NCI-H526 treated with DMSO at 0.1 percent for 48 hours (cell line): ENCODE measurements around the gene ETHE1.

Experiments used
- DNase-seq: peaks from one replicate; lab custom pipeline; 2025; lab: John Stamatoyannopoulos, UW

Gene ETHE1

DNA sequence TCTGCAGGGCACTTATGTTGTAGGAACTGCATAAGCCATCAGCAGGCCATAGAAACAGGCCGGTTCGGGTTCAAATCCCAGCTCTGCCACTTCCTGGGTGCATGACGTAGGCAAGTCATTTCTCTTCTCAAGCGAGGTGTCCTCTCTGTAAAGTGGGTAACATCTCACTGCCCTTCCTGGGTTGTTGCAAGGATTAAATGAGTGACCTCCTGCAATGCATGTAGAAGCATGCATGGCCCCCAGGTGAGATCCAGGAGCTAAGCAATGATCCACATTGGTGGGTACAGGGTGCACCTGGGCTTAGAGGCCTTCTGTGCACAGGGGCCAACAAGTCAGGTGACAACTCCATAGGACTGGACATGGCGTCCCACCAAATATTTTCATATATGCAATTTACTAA is 36.2 kb downstream of the ETHE1 start:
- no peak for DNase-seq

GRCh38 chr19:43489979-43490599 is 36.9 kb downstream of the ETHE1 start:
- DNase-seq = no peak

GRCh38 chr19:43489310-43489709 is 37.7 kb downstream of the ETHE1 start:
- no peak for DNase-seq

DNA sequence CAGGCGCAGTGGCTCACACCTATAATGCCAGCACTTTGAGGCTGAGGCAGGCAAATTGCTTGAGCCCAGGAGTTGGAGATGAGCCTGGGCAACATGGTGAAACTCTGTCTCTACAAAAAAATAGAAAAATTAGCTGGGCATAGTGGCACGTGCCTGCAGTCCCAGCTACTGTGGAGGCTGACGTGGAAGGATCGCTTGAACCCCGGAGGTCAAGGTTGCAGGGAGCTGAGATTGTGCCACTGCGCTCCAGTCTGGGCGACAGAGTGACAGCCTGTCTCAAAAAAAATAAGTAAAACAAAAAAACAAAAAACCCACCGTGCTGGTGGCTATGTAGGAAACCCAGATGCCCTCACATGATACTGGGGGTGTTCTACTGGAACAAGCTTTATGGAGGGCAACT is 38.8 kb downstream of the ETHE1 start:
- no peak for DNase-seq

DNA sequence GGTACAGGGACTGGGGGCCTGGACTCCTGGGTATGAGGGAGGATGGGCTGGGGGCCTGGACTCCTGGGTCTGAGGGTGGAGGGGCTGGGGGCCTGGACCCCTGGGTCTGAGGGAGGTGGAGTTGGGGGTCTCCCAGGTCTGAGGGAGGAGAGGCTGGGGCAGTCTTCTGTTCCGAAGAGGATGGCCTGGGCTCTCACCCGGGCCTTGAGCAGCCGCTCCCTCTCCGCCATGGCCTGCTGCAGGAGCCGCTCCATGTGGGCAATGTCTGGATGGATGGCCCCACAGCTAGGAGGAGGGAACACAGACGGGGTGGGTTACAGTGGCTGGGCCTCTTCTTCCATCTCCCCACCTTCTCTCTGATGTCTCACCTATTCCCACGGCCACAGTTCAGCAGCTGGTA is 40.6 kb downstream of the ETHE1 start:
- no peak for DNase-seq

DNA sequence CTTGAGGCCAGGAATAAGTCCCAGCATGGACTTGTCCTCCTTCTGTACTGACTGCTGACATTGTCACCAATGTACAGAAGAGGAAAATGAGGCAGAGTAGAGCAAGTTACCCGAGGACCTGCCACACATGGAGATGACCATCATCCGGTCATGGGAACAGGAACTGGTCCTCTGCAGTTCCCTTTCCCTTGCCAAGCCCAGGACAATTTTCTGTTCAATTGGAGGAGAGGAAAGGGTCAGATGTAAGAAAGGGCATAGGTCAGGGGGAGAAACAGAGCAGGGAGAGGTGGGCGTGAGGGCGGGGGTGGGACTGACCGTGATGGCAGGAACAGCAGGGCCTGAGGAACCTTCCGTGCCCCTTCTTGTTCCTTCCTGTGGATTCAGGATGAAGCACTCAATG is 41.0 kb downstream of the ETHE1 start:
- no peak for DNase-seq

- DNase-seq = no peak
Measured at GRCh38 chr19:43483281-43483680, 43.7 kb downstream of the ETHE1 start.

DNA sequence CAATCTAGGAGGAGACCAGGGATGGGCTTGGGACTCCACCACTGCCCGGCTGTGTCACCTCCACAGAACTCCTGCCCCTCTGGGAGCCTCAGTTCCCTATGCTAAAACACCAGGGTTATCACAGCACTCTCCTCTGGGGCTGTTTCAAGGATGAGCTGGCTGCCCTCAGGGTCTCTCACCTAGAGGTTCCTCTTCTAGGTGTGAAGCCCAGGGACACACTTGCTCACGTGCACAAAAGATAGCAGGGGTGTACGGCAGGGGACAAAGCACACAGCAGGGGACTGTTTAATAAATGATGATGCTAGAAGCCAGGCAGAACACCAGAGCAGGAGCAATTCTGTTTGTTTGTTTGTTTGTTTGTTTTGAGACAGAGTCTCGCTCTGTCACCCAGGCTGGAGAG is 44.8 kb downstream of the ETHE1 start:
- DNase-seq = no peak

- no peak for DNase-seq
Measured at GRCh38 chr19:43481701-43482100, 45.3 kb downstream of the ETHE1 start.

DNA sequence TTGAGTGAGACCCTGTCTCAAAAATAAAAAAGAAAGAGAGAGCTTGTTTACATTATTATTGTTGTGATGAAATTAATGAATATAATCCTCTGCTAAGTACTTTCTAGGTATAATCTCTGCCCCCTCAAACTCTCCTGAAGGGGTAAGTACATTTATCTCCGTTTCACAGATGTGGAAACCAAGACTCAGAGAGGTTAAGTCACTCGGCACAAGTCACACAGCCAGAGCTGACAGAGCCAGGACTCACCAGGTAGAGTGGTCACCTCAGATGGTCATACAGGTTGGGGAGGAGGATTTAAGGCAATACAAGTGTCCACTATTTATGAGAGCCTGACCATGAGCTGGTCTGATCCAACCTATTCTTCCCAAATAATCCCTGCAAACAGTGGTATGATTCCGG is 46.4 kb downstream of the ETHE1 start:
- DNase-seq = no peak

- DNase-seq = no peak
Measured at GRCh38 chr19:43479961-43480561, 46.9 kb downstream of the ETHE1 start.

DNA sequence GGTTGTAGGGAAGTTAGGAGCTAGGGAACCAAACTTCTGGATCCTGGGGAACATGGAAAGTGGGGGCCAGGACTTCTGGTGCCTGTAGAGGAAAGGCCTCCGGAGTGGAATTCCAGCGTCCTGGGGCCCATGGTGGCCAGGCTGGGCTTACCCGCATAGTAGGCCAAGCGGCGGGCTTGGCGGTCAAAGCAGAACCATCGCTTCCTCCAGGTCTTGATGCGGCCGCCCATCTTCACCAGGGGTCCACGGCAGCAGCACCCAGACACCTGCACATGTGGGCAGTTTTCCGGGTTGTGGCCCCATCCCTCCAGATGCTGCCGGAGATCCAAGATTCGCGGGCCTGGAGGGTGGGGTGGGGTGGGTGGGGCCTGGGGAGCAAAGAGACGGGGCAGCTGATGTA is 47.8 kb downstream of the ETHE1 start:
- no peak for DNase-seq

DNA sequence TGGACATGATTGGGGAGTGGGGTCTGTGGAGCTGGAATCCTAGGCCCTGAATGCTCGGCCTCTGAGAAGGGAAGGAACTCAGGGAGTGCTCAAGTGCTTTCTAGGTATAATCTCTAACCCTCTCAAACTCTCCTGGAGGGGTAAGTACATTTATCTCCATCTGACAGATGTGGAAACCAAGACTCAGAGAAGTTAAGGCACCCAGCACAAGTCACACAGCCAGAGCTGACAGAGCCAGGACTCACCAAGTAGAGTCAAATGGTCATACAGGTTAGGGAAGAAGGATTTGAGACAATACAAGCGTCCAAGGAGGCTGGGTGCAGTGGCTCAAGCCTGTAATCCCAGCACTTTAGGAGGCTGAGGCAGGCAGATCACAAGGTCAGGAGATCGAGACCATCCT is 48.7 kb downstream of the ETHE1 start:
- no peak for DNase-seq

GRCh38 chr19:43476606-43477005 is 50.4 kb downstream of the ETHE1 start:
- no peak for DNase-seq

DNA sequence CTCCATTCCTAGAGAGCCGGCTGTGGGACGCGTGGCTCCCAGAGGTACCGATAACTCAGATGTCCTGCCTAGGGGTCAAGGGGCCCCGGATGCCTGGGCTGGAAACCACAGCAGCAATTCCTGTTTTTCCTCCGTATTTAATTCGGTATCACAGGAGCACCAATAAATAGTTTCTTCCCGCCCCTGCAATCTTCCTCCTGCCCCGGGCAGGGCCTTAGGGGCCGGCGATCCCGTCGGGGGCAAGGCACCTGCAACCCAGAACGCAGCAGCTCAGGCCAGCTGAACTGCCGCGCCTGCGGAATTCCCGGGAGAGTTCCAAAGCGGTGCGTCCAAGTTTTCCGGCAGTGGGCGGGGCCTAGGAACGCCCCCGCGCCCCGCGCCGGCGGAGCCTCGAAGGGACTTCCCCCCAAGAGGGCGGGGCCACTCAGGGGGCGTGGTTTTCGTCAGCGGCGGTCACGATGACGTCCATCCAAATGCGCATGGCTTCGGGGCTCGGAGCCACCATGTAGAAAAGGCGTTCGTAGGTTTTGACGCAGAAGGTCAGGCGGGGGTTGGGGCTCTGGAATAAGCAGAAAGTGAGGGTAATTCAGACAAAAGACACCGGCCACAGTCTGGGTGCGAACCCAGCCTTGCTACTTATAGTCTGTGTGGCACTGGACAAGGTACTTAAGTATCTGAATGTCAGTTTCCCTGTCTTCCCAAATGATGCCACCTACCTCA is 51.9 kb downstream of the ETHE1 start:
- DNase-seq = peak; percentile 85

- DNase-seq = no peak
Measured at GRCh38 chr19:43474487-43474886, 52.5 kb downstream of the ETHE1 start.

DNA sequence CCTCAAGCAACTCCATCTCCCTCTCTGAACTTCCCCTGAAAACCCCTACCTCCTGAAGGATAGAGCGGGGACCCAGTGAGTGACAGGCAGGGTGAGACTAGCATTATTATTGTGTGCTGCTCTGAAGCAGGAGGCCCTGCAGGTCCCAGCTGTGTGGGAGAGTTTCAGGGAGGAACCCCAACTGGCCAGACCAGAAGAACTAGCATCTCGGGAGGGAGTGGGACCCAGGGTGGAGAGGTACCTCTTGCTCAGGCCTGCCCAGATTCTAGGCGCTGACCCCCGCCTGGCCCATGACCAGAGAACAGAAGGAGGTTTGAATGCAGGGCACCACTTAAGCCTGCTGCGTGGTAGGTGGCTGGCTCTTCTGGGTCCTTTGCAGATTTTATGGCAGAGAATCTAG is 55.9 kb downstream of the ETHE1 start:
- DNase-seq = no peak

GRCh38 chr19:43470288-43470687 is 56.7 kb downstream of the ETHE1 start:
- no peak for DNase-seq

GRCh38 chr19:43469160-43469480 is 57.9 kb downstream of the ETHE1 start:
- no peak for DNase-seq

- no peak for DNase-seq
Measured at GRCh38 chr19:43468354-43469159, 58.4 kb downstream of the ETHE1 start.

DNA sequence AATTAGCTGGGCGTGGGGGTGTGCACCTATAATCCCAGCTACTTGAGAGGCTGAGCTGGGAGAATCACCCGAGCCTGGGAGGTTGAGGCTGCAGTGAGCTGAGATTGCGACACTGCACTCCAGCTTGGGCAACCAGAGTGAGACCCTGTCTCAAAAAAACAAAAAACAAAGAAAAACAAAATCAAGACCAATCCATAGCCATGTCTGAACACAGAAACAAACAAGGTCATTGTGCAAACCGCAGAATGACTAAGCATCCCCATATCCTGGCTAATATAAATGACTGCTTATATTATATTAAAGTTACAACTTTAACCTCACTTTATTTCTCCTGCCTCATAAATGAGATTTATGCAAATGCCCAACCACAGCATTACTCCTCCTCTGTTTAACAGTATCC is 59.3 kb downstream of the ETHE1 start:
- no peak for DNase-seq

DNA sequence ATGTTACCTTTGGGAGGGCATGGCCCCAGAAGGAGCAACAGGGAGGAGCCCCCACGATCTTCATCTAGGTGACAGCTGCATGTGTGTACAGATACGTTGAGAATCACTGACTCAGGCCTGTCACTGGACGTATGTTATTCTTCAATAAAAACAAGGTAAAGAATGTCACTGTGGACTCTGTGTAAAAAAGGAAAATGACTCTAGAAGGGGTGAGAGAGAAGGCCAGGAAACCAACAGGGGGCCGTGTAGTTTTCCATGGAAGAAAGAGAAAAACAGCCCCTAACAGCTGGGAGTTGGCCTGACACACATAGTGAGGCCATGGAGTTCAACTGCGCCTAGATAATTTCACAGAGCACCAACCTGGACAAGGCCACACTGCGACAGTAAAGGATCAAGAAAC is 59.7 kb downstream of the ETHE1 start:
- no peak for DNase-seq

GRCh38 chr19:43466793-43467192 is 60.2 kb downstream of the ETHE1 start:
- DNase-seq = no peak
